Parathyroid adenoma (tissue), 2 donors: ENCODE data around the gene ZNF775.

Source experiments
- H2AFZ ChIP-seq: fragments of 300-600 bp; sonication (generic); one replicate; pipeline ENCODE4 v1.7.0; 2017; ENCODE audit warnings: antibody characterized with exemption, mild to moderate bottlenecking
- H3K27ac ChIP-seq: fragments of 300-600 bp; sonication (generic); one replicate; pipeline ENCODE4 v1.7.0; 2017
- H3K27me3 ChIP-seq: fragments of 300-600 bp; sonication (generic); one replicate; pipeline ENCODE4 v1.7.0; 2017; ENCODE audit warnings: low read length; ENCODE audit not compliant: control insufficient read depth, insufficient read depth
- H3K36me3 ChIP-seq: fragments of 300-600 bp; sonication (generic); one replicate; pipeline ENCODE4 v1.7.0; 2017; ENCODE audit warnings: low read length; ENCODE audit not compliant: control insufficient read depth, insufficient read depth
- H3K4me1 ChIP-seq: fragments of 300-600 bp; sonication (generic); one replicate; pipeline ENCODE4 v1.7.0; 2017; ENCODE audit warnings: control low read depth
- H3K4me2 ChIP-seq: fragments of 300-600 bp; sonication (generic); one replicate; pipeline ENCODE4 v1.7.0; 2017; ENCODE audit warnings: low read length
- H3K4me3 ChIP-seq: fragments of 300-600 bp; sonication (generic); one replicate; pipeline ENCODE4 v1.7.0; 2017; ENCODE audit warnings: low read depth, low read length
- H3K79me2 ChIP-seq: fragments of 300-600 bp; sonication (generic); one replicate; pipeline ENCODE4 v1.7.0; 2017; ENCODE audit warnings: control low read depth
- H3K9ac ChIP-seq: fragments of 300-600 bp; sonication (generic); one replicate; pipeline ENCODE4 v1.7.0; 2017; ENCODE audit warnings: mild to moderate bottlenecking
- H3K9me3 ChIP-seq: fragments of 300-600 bp; sonication (generic); one replicate; pipeline ENCODE4 v1.7.0; 2017; ENCODE audit warnings: low read length; ENCODE audit not compliant: control insufficient read depth
- CTCF ChIP-seq: fragments of 300-600 bp; sonication (generic); IDR thresholded peaks from one replicate; pipeline ENCODE4 v1.7.0; 2017; ENCODE audit warnings: antibody characterized with exemption, mild to moderate bottlenecking
- donor health status: primary hyperparathyroidism.

ZNF775 gene

GRCh38 chr7:150399421-150400007, 20.4 kb downstream of the ZNF775 start:
- H3K27ac ChIP-seq, result peak overlapping the region; percentile 67
- no peak overlapping the region for H3K4me3 ChIP-seq
- H3K4me2 ChIP-seq, result peak overlapping the region; percentile 29
- H3K4me1 ChIP-seq, result peaks cover 17% of the 10 kb centered on the region
- no peaks in the 10 kb centered on the region for H3K27me3 ChIP-seq
- H3K79me2 ChIP-seq, result no peaks in the 10 kb centered on the region
- H3K9ac ChIP-seq, result no peak overlapping the region
- H3K36me3 ChIP-seq, result no peaks in the 10 kb centered on the region
- no peaks in the 10 kb centered on the region for H3K9me3 ChIP-seq
- no peak for TF ChIP-seq CTCF
- peak overlapping the region; percentile 31 for H2AFZ ChIP-seq

- no peaks in the 10 kb centered on the region for H3K36me3 ChIP-seq
- H3K4me3 ChIP-seq, result no peak overlapping the region
- no peak for TF ChIP-seq CTCF
- H3K4me2 ChIP-seq, result peak overlapping the region; percentile 29
- no peaks in the 10 kb centered on the region for H3K9me3 ChIP-seq
- H3K79me2 ChIP-seq, result no peaks in the 10 kb centered on the region
- peak overlapping the region; percentile 4 for H2AFZ ChIP-seq
- peak overlapping the region; percentile 67 for H3K27ac ChIP-seq
- no peak overlapping the region for H3K9ac ChIP-seq
- H3K27me3 ChIP-seq, result no peaks in the 10 kb centered on the region
- peaks cover 17% of the 10 kb centered on the region for H3K4me1 ChIP-seq
Observed at GRCh38 chr7:150400008-150400787, 21.1 kb downstream of the ZNF775 start.

GRCh38 chr7:150400788-150401423, 21.8 kb downstream of the ZNF775 start:
- H3K79me2 ChIP-seq, result no peaks in the 10 kb centered on the region
- no peak for TF ChIP-seq CTCF

GRCh38 chr7:150401424-150401790, 22.3 kb downstream of the ZNF775 start:
- Histone ChIP-seq H3K9me3 (no peaks in the 10 kb centered on the region), H3K4me3 (no peak overlapping the region), H3K9ac (no peak overlapping the region), H3K36me3 (no peaks in the 10 kb centered on the region), H2AFZ (no peak overlapping the region), H3K79me2 (no peaks in the 10 kb centered on the region), H3K27ac (no peak overlapping the region), H3K4me2 (no peak overlapping the region), H3K27me3 (no peaks in the 10 kb centered on the region), H3K4me1 (peaks cover 25% of the 10 kb centered on the region)
- TF ChIP-seq CTCF, result no peak

More at GRCh38 chr7:150400788-150401423, 21.8 kb downstream of the ZNF775 start:
- Histone ChIP-seq H3K9me3 (no peaks in the 10 kb centered on the region), H3K9ac (no peak overlapping the region), H3K27me3 (no peaks in the 10 kb centered on the region), H3K4me3 (no peak overlapping the region), H3K36me3 (no peaks in the 10 kb centered on the region), H3K27ac (peak overlapping the region; percentile 67), H3K4me1 (peaks cover 20% of the 10 kb centered on the region), H2AFZ (no peak overlapping the region), H3K4me2 (peak overlapping the region; percentile 1)
